Globus pallidus (tissue), 1 donor: ENCODE results near the gene PRSS22.

ENCODE experiments used
- DNase-seq: peaks from one replicate; pipeline ENCODE4 v3.0.0-alpha.2; 2015; ENCODE audit warnings: low spot score

PRSS22 gene

DNA sequence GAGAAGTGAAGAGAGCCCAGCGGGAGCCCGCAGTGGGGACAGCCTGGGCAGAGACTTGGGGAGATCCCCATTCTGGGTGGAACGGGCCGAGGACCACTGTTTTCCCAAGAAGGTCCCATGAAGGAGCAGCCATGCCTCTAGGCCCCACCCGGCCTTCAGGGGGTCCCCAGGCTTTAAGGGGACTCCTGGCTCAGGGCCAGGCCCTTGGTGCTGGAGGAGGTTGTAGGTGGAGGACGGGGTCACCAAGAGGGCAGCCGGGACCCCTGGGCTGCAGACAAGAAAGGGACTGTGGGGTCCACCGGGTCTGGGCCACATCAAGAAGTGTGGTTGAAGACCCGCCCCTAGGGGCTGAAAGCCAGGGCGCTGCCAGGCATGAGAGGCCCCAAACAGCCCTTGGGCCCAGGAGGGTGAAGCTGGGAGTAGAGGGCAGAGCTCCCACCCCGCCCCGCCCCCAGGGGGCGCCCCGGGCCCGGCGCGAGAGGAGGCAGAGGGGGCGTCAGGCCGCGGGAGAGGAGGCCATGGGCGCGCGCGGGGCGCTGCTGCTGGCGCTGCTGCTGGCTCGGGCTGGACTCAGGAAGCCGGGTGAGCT, 41.1 kb downstream of the PRSS22 start, which contains the start of gene PRSS21:
Gene PRSS21 (plus strand): TSS at position 487 of the 589 bp plus-strand sequence. CDS start 32 bp downstream, at position 519.
- no peak for DNase-seq

DNA sequence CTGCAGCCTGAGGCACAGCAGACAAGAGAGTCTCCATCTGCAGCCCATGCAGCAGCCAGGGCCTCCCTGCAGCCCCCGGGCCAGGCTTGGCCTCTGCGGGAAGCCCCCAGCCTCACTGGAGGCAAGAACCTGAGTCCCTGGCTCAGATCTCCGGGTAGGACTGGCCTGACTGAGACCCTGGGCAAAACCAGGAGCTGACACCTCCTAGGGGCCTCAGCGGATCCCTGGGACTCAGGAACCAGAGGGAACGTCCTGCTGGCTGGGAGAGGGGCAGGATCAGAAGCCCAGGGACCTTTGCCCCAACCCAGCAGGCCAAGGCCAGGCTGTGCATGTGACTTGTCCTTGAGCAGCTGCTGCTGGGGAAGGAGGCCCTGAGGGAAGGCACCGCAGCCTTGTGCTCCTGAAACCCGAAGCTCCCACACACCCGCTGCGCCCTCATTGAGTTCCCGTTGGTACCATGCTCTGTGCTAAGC, 42.6 kb downstream of the PRSS22 start:
- DNase-seq = no peak

DNA sequence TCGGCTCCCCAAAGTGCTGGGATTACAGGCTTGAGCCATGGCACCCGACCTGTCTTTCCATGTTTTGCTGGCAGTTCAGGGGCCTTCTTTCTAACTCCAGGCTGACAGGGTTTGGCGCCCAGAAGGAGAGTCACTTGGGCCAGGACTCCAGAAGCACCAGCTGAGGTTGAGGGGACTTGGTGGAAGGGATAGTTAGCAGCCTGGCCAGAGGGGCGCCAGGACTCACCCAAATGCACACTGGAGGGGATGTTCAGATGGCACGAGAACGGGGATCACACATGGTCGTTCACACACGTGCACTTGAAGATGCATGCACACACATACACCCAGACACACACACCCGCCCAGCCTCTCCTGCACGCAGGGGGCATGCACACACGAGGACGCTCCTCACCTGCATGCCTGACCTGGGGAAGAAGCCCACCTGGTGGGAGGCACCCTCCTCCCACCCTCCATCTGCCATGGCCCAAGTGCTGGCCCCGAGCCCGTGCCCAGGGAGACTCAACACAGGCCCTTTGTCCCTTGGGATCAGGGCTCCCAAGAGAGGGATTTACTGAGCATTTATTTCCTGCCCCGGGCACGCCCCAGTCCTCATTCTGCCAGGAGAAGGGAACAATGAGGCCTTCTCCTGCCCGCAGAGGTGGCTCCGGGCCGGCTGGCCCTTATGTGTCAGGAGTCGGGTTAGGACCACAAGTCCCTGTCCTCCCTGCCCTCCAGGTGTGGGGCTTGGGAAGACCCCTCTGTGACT, 43.2 kb downstream of the PRSS22 start:
- DNase-seq = no peak

DNA sequence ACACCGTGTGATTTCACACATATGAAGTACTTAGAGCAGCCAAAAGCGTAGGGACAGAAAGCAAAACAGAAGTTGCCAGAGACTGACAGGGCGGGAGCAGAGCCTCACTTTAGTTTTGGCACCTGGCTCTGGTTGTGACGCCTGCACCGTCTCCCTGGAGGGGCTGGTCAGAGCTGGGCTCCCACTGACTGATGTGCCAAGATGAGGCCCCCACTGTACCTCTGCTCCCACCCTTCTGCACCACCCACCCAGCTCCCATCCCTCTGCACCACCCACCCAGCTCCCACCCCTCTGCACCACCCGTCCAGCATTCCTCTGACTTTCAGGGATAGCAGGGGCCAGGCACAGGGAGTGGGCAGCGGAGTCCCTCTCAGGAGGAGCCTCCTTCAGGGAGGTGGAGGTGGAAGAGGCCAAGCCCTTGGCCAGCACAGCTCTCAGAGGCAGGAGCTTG, 44.2 kb downstream of the PRSS22 start:
- DNase-seq = no peak

DNA sequence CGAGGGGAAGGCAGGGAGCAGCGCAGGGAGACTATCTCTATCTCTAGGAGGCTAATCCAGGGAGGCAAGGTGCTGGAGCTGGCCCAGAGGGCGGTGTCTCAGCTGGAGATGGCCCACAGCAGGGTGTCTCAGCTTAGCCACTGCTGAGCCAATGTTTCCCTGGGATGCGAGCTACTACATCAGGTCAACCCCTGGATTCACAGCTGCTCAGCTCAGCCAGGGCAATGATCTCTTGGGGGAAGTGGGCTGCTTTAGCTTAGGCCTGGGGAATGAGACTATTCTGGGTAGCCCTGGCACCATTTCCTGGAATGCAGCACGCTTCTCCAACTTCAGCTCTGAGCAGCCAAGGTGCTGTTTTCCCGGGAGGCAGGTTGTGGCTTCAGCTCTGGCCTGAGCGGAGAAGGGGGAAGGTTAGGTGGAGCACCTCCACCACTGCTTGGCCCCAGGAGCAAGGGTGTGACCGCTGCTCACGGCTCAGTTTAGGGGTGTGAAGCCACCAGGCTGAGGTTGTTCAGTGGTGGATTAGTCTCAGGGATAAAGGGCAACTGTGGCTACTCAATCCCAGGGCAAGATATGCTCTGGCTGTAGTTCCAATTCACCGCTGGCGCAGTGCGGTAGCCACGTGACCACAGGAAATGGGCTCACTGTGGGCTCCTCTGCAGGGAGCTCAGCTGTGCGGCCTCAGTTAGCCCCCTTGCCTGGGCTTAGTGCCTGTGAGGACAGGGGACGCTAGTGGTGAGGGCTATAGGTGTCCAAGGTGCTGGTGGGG, 46.1 kb downstream of the PRSS22 start:
- no peak for DNase-seq

DNA sequence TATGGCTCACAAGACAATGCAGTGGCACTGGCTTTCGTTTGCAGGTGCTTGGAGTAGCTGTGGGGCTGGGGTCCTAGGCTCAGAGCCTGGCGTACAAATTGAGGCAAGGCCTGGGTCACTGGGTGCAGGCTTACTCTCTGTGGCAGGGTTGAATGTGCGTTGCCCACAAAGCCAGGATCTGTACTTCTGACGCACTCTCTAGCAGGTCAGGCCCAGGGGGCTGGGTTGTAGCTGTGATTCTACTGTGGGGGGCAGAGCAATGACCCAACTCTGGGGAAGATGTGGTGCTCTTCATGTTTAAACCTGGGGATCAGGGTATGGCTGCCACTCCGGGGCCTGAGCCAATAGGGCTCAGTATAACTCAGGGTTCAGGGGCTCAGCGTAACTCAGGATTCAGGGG, 47.3 kb downstream of the PRSS22 start:
- no peak for DNase-seq

DNA sequence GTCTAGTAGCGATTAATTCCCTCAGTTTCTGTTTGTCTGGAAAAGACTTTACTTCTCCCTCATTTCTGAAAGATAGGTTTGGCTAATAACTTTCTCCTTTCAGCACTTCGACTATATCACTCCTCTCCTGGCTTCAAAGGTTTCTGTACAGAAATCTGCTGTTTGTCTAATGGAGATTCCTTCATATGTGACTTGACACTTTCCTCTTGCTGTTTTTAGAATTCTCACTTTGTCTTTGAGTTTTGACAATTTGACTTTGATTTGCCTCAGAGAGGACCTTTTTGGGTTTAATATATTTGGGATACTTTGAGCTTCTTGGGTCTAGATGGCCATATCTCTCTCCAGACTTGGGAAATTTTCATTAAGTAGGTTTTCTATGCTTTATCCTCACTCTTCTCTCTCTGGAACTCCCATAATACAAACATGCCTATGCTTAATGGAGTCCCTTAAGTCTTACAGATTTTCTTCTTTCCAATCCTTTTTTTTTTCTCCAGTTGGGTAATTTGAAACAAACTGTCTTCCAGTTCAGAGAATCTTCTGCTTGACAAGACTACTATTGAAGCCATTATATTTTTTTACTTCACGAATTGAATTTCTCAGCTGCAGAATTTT, 48.7 kb downstream of the PRSS22 start:
- no peak for DNase-seq

DNA sequence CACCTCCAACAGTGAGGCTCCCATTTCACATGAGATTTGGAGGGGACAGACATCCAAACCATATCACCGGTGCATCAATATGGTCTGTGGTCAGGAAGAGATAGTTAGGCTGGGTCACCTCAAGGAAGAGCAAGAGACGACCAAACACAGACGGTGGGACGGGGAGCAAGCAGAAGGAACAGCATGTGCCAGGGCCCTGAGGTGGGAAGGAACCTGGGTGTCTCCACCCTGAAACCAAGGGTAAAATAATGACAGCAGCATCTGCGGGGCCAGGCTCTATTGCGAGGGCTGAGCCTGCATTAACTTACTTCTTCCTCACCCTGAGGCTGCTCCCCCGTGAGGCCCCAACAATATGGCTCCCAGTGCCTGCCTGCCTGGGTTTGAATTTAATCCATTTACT, 49.8 kb downstream of the PRSS22 start:
- no peak for DNase-seq

DNA sequence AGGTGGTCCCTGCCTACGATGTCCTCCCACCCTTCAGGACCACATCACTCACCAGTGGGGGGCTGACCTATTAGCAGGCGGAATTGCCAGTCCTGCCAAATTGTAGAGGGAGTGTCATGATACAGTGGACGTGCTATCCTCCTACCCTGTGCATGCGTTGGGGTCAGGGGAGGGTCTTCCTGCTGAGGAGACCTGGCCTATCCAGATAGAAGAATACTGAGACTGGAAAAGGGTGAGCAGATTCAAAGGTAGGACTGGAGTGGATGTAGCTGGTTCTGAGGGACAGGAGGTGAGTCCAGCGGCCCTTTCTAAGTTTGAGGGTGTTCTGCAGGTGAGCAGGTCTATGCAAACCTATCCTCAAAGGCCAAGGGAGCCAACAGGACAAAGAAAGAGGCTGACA, 51.7 kb downstream of the PRSS22 start:
- DNase-seq = no peak

DNA sequence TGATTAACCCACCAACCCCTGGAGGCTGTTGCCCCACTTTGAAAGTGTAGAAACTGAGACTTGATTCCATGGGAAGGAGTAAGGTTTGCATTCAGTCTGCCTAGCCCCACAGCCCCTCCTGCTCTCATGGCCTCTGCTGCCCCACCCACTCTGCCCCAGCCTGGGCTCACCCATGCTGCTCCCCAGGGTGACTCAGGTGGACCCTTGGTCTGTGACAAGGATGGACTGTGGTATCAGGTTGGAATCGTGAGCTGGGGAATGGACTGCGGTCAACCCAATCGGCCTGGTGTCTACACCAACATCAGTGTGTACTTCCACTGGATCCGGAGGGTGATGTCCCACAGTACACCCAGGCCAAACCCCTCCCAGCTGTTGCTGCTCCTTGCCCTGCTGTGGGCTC, 53.2 kb downstream of the PRSS22 start:
- no peak for DNase-seq

DNA sequence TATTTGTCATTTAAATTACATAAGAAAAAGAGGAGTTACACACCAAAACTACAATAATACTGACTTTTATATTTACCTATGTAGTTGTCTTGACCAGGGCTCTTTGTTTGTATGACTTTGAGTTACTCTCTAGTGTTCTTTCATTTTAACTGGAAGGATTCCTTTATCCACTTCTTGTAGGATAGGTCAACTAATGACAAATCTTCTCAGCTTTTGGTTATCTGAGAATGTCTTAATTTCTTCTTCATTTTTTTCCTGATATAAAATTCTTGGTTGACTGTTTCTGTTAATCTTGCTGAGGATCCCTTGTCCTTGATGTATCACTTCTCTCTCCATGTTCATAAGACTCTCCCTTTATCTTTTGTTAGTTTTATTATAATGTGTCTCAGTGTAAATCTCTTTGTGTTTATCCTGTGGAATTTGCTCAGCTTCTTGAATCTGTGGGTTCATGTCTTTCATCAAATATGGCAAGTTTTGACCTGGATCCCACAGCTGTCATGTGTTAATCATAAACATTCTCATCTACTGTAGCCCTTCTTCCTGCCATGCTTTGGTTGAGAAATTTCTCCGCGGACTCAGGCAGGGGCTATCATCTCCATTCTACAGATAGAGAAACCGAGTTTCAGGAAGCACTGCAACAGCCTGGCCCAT, 54.3 kb downstream of the PRSS22 start:
- DNase-seq = no peak
